ENCODE measurements around the gene SLC9A1. TPM values are rescaled to one million over a fixed set of nuclear protein-coding genes. Genes with fewer than 3 reads are reported as not detected.

SLC9A1 gene
- total RNA-seq, 1 experiment from 2014 or later: 21.7 TPM

DNA sequence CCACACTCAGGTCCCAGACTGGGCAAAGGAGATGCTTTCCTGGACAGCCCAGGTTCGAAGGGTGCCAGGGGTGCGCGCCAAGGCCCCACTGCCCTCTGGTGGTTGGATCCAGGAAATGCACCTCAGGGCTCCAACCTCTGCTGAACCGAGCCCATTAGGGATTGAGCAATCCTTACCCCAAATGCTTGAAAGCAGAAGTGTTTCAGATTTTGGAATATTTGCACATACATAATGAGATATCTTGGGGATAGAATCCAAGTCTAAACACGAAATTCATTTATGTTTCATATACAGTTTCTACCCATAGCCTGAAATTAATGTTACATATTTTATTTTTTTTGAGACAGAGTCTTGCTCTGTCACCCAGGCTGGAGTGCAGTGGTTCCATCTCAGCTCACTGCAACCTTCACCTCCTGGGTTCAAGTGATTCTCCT, 57.4 kb downstream of the SLC9A1 start:
- intact Hi-C loops (cut with micrococcal nuclease): loop anchor here (1.0 kb wide), 3 partner anchors 53 to 130 kb away; no protein-coding TSS in a partner anchor
- no TSS peak for BruUV-seq (replicated peaks)
- Histone ChIP-seq H3K9me3 (ENCODE audit: control insufficient read depth in 1 of 2, insufficient read depth in 1 of 2, low read depth in 1 of 2, low read length in 2 of 2) (no peaks in the 10 kb centered on the region), H3K36me3 (ENCODE audit: control insufficient read depth in 1 of 2, insufficient read depth in 2 of 2, low read length in 2 of 2) (no peaks in the 10 kb centered on the region), H3K4me1 (ENCODE audit: control insufficient read depth in 1 of 2, insufficient read depth in 2 of 2, low read length in 2 of 2) (peaks cover 9 to 29% of the 10 kb centered on the region in 2 experiments), H3K27me3 (ENCODE audit: insufficient read depth, low read length) (no peaks in the 10 kb centered on the region), H4K20me1 (ENCODE audit: insufficient read depth) (no peaks in the 10 kb centered on the region), H3K4me3 (replicated peaks in 1 of 2; ENCODE audit: low read depth in 1 of 2, low read length in 2 of 2) (no peak overlapping the region), H3K9me2 (ENCODE audit: insufficient read depth) (no peaks in the 10 kb centered on the region), H2AFZ (ENCODE audit: low read depth, low read length, poor library complexity, severe bottlenecking) (no peak overlapping the region), H3K4me2 (ENCODE audit: low read length) (peak overlapping the region; percentile 2; the same call in 1 of the 2 replicates), H3K9ac (ENCODE audit: low read length) (no peak overlapping the region), H3K27ac (ENCODE audit: low read depth, low read length) (no peak overlapping the region), H3K79me2 (ENCODE audit: insufficient read depth, low read length) (no peaks in the 10 kb centered on the region)
- ChIA-PET CTCF (interaction anchor here (0.6 to 11.1 kb wide), 14 partner anchors 9 to 308 kb away, joined by 3 to 219 read pairs (median 4); no protein-coding TSS in a partner anchor), RAD21 (ENCODE audit: low non-redundant PET in 1 of 2, low total read pairs in 2 of 2, uncharacterized antibody in 2 of 2, unreplicated experiment in 2 of 2) (interaction anchor here (0.5 to 3.2 kb wide), 13 partner anchors 22 to 209 kb away, joined by 3 to 18 read pairs (median 4); no protein-coding TSS in a partner anchor), POLR2A (interaction anchor here (1.0 to 1.4 kb wide), 2 partner anchors 51 to 53 kb away, joined by 5 read pairs; no protein-coding TSS in a partner anchor)
- TF ChIP-seq YY1 (IDR thresholded peaks at IDR 0.05; ENCODE audit: extremely low read depth, insufficient replicate concordance, low read depth, low read length) (no peak), EGR1 (IDR thresholded peaks at IDR 0.05; ENCODE audit: low read depth) (no peak), RAD21 (IDR thresholded peaks at IDR 0.05; ENCODE audit: low read depth) (peak; percentile 96), POLR2AphosphoS5 (IDR thresholded peaks at IDR 0.05; ENCODE audit: low read depth, low read length) (0 out of 2 replicates have a peak, but pooled peaks have one; percentile 27)
- TF ChIP-seq, protein P1, sequence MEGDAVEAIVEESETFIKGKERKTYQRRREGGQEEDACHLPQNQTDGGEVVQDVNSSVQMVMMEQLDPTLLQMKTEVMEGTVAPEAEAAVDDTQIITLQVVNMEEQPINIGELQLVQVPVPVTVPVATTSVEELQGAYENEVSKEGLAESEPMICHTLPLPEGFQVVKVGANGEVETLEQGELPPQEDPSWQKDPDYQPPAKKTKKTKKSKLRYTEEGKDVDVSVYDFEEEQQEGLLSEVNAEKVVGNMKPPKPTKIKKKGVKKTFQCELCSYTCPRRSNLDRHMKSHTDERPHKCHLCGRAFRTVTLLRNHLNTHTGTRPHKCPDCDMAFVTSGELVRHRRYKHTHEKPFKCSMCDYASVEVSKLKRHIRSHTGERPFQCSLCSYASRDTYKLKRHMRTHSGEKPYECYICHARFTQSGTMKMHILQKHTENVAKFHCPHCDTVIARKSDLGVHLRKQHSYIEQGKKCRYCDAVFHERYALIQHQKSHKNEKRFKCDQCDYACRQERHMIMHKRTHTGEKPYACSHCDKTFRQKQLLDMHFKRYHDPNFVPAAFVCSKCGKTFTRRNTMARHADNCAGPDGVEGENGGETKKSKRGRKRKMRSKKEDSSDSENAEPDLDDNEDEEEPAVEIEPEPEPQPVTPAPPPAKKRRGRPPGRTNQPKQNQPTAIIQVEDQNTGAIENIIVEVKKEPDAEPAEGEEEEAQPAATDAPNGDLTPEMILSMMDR (IDR thresholded peaks at IDR 0.05 in 2 of 3, conservative IDR thresholded peaks at IDR 0.05 in 1 of 3; ENCODE audit: borderline replicate concordance in 1 of 3, insufficient read depth in 1 of 3, low read depth in 2 of 3, low read length in 2 of 3): peak; percentile 95 to 97 (median 96)
- DNase-seq (ENCODE audit: low read depth, low spot score) (peak; percentile 45), ATAC-seq (peak; percentile 87)

- H3K9me3 ChIP-seq (ENCODE audit: control insufficient read depth in 1 of 2, insufficient read depth in 1 of 2, low read depth in 1 of 2, low read length in 2 of 2): no peaks in the 10 kb centered on the region
- intact Hi-C loops (cut with micrococcal nuclease): no loop called here
Observed at GRCh38 chr1:27095576-27095975, 59.3 kb downstream of the SLC9A1 start.

More at GRCh38 chr1:27095576-27095975, 59.3 kb downstream of the SLC9A1 start:
- no peak overlapping the region for H3K4me3 ChIP-seq (replicated peaks in 1 of 2; ENCODE audit: low read depth in 1 of 2, low read length in 2 of 2)
- no peaks in the 10 kb centered on the region for H3K27me3 ChIP-seq (ENCODE audit: insufficient read depth, low read length)
- peaks cover 9 to 28% of the 10 kb centered on the region in 2 experiments for H3K4me1 ChIP-seq (ENCODE audit: control insufficient read depth in 1 of 2, insufficient read depth in 2 of 2, low read length in 2 of 2)
- POLR2A ChIA-PET: interaction anchor here (0.6 kb wide), 1 partner anchor 104 kb away, joined by 4 read pairs; no protein-coding TSS in a partner anchor
- no peak overlapping the region for H2AFZ ChIP-seq (ENCODE audit: low read depth, low read length, poor library complexity, severe bottlenecking)
- no peaks in the 10 kb centered on the region for H4K20me1 ChIP-seq (ENCODE audit: insufficient read depth)
- H3K9ac ChIP-seq (ENCODE audit: low read length): no peak overlapping the region
- no peak for TF ChIP-seq POLR2A (IDR thresholded peaks at IDR 0.05; ENCODE audit: borderline replicate concordance, extremely low read depth, insufficient read depth, insufficient read length)
- TF ChIP-seq EZH2phosphoT487 (IDR thresholded peaks at IDR 0.05; ENCODE audit: borderline replicate concordance): no peak
- TF ChIP-seq TCF7L2 (IDR thresholded peaks at IDR 0.05; ENCODE audit: borderline replicate concordance, extremely low read depth, insufficient read depth, insufficient read length): no peak
- no peak for TF ChIP-seq EGR1 (IDR thresholded peaks at IDR 0.05; ENCODE audit: low read depth)
- TF ChIP-seq JUND (IDR thresholded peaks at IDR 0.05): no peak
- no peak for ATAC-seq
- RAD21 ChIA-PET (ENCODE audit: low non-redundant PET in 1 of 2, low total read pairs in 2 of 2, uncharacterized antibody in 2 of 2, unreplicated experiment in 2 of 2): interaction anchor here in 1 of 2 experiments (3.2 kb wide), 1 partner anchor 52 kb away, joined by 18 read pairs; no protein-coding TSS in a partner anchor
- H3K27ac ChIP-seq (ENCODE audit: low read depth, low read length): no peak overlapping the region
- H3K79me2 ChIP-seq (ENCODE audit: insufficient read depth, low read length): no peaks in the 10 kb centered on the region
- H3K9me2 ChIP-seq (ENCODE audit: insufficient read depth): no peaks in the 10 kb centered on the region
- no TSS peak for BruUV-seq (replicated peaks)
- no peaks in the 10 kb centered on the region for H3K36me3 ChIP-seq (ENCODE audit: control insufficient read depth in 1 of 2, insufficient read depth in 2 of 2, low read length in 2 of 2)
- CTCF ChIA-PET: interaction anchor here (11.1 kb wide), 1 partner anchor 50 kb away, joined by 219 read pairs; no protein-coding TSS in a partner anchor
- H3K4me2 ChIP-seq (ENCODE audit: low read length): no peak overlapping the region
- no peak for DNase-seq (ENCODE audit: low read depth, low spot score)
